SU-DHL-6 (cell line): Measurements from ENCODE around the gene AXIN1.

Experiments used
- H2AFZ ChIP-seq: fragments of 200-600 bp; sonication (generic); 2 replicates; pipeline ENCODE4 v1.6.1; 2014; ENCODE audit warnings: low read depth, mild to moderate bottlenecking, moderate library complexity, mixed read lengths, antibody characterized with exemption, low read length; ENCODE audit not compliant: severe bottlenecking
- H3F3A ChIP-seq: fragments of 200-600 bp; shearing (Covaris generic); 2 replicates; pipeline ENCODE4 v1.6.0; 2016; ENCODE audit warnings: antibody characterized with exemption, mild to moderate bottlenecking; ENCODE audit not compliant: insufficient read depth
- H3K27ac ChIP-seq: fragments of 200-600 bp; sonication (generic); 2 replicates; pipeline ENCODE4 v1.5.1; 2016; ENCODE audit warnings: low read depth, mild to moderate bottlenecking, low read length, moderate library complexity, mixed read lengths
- H3K27me3 ChIP-seq: fragments of 200-600 bp; sonication (generic), shearing (Covaris generic); 2 replicates; pipeline ENCODE4 v1.6.0; 2014; ENCODE audit warnings: mild to moderate bottlenecking, low read length
- H3K36me3 ChIP-seq: fragments of 200-600 bp; sonication (generic); 2 replicates; pipeline ENCODE4 v1.6.1; 2014; ENCODE audit warnings: mild to moderate bottlenecking, low read length, mixed read lengths
- H3K4me2 ChIP-seq: fragments of 300-600, 200-600 bp; shearing (Covaris generic), sonication (generic); 2 replicates; pipeline ENCODE4 v1.6.0; 2014; ENCODE audit warnings: low read length, low read depth, mild to moderate bottlenecking; ENCODE audit not compliant: poor library complexity, severe bottlenecking
- H3K4me3 ChIP-seq: fragments of 200-600 bp; sonication (generic); 2 replicates; pipeline ENCODE4 v1.5.1; 2014; ENCODE audit warnings: antibody characterized with exemption, low read length, mild to moderate bottlenecking, mixed read lengths; ENCODE audit not compliant: insufficient read depth, poor library complexity, severe bottlenecking
- H3K79me2 ChIP-seq: fragments of 200-600 bp; sonication (generic); 2 replicates; pipeline ENCODE4 v1.6.1; 2014; ENCODE audit warnings: mild to moderate bottlenecking, low read length, moderate library complexity; ENCODE audit not compliant: insufficient read depth
- H3K9ac ChIP-seq: fragments of 200-600 bp; sonication (generic); 2 replicates; pipeline ENCODE4 v1.7.0; 2014; ENCODE audit warnings: mild to moderate bottlenecking, low read length
- H3K9me2 ChIP-seq: fragments of 200-600 bp; sonication (generic); replicated peaks from 2 replicates; pipeline ENCODE4 v1.6.1; 2014; ENCODE audit warnings: low read length; ENCODE audit not compliant: insufficient read depth
- H3K9me3 ChIP-seq: fragments of 200-600 bp; sonication (generic); 2 replicates; pipeline ENCODE4 v1.6.1; 2014; ENCODE audit warnings: low read length, mixed read lengths; ENCODE audit not compliant: insufficient read depth
- H4K20me1 ChIP-seq: fragments of 200-600 bp; sonication (generic); 2 replicates; pipeline ENCODE4 v1.6.1; 2014; ENCODE audit warnings: low read depth, mild to moderate bottlenecking, antibody characterized with exemption, low read length, moderate library complexity, mixed read lengths
- CTCF ChIP-seq: fragments of 200-600 bp; sonication (generic); IDR thresholded peaks from one replicate; pipeline ENCODE4 v1.5.1; 2017; ENCODE audit warnings: antibody characterized with exemption, mild to moderate bottlenecking, low read length, moderate library complexity; ENCODE audit not compliant: insufficient read depth, poor library complexity, severe bottlenecking
- EZH2phosphoT487 ChIP-seq: fragments of 200-600 bp; sonication (generic), shearing (Covaris generic); conservative IDR thresholded peaks from 2 replicates; pipeline ENCODE4 v1.6.1; 2018; ENCODE audit warnings: mild to moderate bottlenecking, antibody characterized with exemption, low read length, moderate library complexity, mixed read lengths

The AXIN1 gene

DNA sequence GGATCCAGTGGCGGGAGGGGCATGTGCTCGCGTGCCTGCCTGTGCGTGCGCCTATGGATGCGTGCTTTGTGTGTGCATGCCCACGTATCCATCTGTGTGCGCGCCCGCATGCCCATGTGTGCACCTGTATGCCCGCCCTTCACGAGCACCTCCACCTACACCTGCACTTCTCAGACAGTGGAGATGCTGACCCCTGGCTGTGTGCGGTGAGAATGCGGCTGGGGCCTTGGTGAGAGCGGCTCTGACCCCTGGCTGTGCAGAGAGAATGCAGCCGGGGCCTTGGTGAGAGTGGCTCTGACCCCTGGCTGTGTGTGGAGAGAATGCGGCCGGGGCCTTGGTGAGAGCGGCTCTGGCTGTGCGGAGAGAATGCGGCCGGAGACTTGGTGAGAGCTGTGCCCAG is 33.9 kb downstream of the AXIN1 start:
- Histone ChIP-seq H2AFZ (no peak overlapping the region), H3F3A (no peaks in the 10 kb centered on the region), H3K27ac (no peak overlapping the region), H3K79me2 (peaks cover 8% of the 10 kb centered on the region; the same call in 1 of the 2 replicates), H3K4me3 (no peak overlapping the region), H3K9me2 (no peaks in the 10 kb centered on the region), H3K9me3 (no peaks in the 10 kb centered on the region), H3K36me3 (no peaks in the 10 kb centered on the region), H3K27me3 (no peaks in the 10 kb centered on the region), H3K9ac (no peak overlapping the region), H4K20me1 (no peaks in the 10 kb centered on the region), H3K4me2 (no peak overlapping the region)
- no peak for TF ChIP-seq CTCF
- no peak for TF ChIP-seq EZH2phosphoT487

- H3K36me3 ChIP-seq, result no peaks in the 10 kb centered on the region
- no peaks in the 10 kb centered on the region for H3F3A ChIP-seq
- H2AFZ ChIP-seq, result no peak overlapping the region
- H3K4me3 ChIP-seq, result no peak overlapping the region
- no peaks in the 10 kb centered on the region for H4K20me1 ChIP-seq
- H3K9me3 ChIP-seq, result no peaks in the 10 kb centered on the region
- H3K27me3 ChIP-seq, result no peaks in the 10 kb centered on the region
- H3K79me2 ChIP-seq, result peaks cover 8% of the 10 kb centered on the region; the same call in 1 of the 2 replicates
- TF ChIP-seq EZH2phosphoT487 (no peak), CTCF (no peak)
- H3K9me2 ChIP-seq, result no peaks in the 10 kb centered on the region
- H3K27ac ChIP-seq, result no peak overlapping the region
- no peak overlapping the region for H3K9ac ChIP-seq
- no peak overlapping the region for H3K4me2 ChIP-seq
These were observed 34.9 kb downstream of the AXIN1 start for GRCh38 chr16:317583-317982.

- Histone ChIP-seq H3K4me2 (no peak overlapping the region), H4K20me1 (no peaks in the 10 kb centered on the region), H3K27me3 (no peaks in the 10 kb centered on the region), H3K27ac (no peak overlapping the region), H3K9ac (no peak overlapping the region), H3K79me2 (peaks cover 8% of the 10 kb centered on the region; the same call in 1 of the 2 replicates), H2AFZ (no peak overlapping the region), H3K36me3 (no peaks in the 10 kb centered on the region), H3K9me2 (no peaks in the 10 kb centered on the region), H3F3A (no peaks in the 10 kb centered on the region), H3K4me3 (no peak overlapping the region), H3K9me3 (no peaks in the 10 kb centered on the region)
- TF ChIP-seq EZH2phosphoT487, result no peak
- no peak for TF ChIP-seq CTCF
These were observed 35.6 kb downstream of the AXIN1 start for GRCh38 chr16:316741-317464.
